CD4-positive, alpha-beta T cell treated with Interleukin-6 at 100 ng/mL for 8 hours (primary cell): Measurements from ENCODE around the gene COL11A2.
A peak's percentile ranks its signal among the peaks of the same experiment; 100 is the strongest.
"Not testable (repeated sequence)": the region's sequence is repeated elsewhere in the genome, so short reads cannot be mapped to it uniquely, and the experiment has no call there.

Experiments
- DNase-seq: peaks from one replicate; pipeline ENCODE4 v3.0.0-alpha.2; 2020; ENCODE audit warnings: mixed read lengths, low spot score

Gene COL11A2

DNA sequence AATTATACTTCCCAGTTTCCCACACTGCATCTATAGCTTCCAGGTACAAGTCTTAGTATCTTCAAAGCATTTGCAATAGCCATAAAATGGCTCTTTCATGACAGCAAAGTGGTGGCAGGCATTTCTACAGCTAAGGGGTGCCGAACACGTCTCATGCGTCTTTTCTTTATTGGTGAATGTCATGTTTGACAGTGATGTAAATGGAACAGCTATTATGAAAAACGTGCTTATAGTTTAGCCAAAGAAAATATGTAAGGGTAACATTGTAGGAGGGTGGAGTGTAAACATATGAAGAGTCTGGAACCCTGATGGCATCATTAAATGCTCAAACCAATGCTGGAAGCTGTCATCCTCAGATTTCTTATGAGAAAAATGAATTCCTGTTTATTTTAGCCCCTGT lies 37.9 kb downstream of the COL11A2 start:
- DNase-seq, result no peak

DNA sequence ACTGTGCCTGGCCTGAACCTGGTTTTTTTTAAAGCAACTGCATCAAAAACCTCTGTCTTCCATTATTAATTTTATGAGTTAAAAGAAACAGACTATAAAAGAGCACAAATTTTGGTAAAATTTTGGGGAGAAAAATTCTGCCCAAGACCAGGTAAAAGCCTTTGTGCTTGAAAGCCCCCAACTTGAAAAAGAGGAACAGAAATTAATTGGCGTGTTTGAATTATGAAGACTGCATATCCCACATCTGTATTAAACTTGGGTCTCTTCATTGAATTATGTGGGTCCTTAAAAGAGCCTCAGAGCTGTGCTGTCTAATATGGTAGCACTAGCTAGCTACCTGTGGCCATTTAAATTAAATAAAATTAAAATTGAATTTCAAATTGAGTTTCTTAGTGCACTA lies 41.2 kb downstream of the COL11A2 start:
- no peak for DNase-seq

DNA sequence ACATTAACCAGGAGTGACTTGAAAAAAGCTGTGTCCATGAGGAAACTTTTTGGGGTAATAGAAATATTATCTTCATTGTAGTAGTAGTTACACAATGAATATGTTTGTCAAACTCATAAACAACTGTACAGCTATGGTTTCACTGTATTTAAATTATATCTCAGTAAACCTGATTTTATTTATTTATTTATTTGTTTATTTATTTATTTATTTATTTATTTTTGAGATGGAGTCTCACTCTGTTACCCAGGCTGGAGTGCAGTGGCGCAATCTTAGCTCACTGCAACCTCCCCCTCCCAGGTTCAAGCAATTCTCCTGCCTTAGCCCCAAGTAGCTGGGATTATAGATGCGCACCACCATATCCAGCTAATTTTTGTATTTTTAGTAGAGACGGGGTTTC lies 41.7 kb downstream of the COL11A2 start:
- DNase-seq, result not testable (repeated sequence)

DNA sequence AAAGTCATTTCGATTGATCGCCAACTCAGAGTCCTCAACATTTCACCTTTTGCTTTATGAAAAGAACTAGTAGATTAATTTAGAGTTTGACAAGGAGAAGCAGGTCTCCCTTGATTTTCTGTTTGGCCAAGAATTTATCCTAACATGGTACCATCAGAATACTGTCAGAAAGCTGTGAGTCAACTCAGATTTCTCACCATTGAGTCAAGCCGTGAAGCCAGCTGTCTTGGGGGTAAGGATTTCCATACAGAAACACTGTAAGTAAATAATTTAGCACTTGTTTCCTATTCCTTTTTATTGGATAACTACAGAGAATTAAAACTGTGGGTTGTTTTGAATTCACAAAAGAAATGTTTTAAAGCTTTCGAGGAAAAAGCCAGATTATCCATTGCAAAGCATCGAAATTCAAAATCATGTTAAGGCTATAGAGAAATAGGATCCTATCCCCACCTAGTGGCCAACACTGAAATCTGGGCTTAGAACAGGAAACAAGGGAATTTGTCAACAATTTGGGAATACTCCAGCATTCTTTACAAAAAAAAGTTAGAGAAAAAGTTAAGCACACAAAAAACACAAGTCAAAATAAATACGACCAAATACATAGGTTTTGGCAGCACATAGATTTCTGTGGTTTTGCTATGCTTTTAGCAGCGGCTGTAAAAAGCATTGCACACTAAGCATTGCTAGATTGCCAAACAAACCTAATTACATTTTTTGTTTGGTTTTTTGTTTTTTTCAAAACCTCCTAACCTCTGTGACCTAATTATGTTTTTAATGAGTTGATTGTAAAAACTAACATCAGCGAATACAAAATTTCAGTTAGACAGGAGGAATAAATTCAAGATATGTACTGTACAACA lies 44.2 kb downstream of the COL11A2 start:
- no peak for DNase-seq

DNA sequence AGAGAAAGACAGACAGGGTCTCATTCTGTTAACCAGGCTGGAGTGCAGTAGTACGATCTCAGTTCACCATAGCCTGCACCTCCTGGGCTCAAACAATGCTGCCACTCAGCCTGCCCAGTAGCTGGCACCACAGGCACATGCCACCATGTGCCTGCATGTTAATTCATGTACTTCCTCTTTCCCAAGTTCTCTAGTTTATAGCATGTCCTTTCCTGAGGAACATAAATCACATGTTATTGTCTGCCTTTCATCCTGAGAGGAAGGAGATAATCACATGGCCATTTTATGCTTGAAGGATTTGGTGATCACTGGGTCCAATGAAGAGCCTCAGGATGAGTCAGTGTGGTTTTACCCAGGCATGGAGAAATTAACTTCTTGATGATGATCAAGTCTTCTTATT lies 47.9 kb downstream of the COL11A2 start:
- no peak for DNase-seq

DNA sequence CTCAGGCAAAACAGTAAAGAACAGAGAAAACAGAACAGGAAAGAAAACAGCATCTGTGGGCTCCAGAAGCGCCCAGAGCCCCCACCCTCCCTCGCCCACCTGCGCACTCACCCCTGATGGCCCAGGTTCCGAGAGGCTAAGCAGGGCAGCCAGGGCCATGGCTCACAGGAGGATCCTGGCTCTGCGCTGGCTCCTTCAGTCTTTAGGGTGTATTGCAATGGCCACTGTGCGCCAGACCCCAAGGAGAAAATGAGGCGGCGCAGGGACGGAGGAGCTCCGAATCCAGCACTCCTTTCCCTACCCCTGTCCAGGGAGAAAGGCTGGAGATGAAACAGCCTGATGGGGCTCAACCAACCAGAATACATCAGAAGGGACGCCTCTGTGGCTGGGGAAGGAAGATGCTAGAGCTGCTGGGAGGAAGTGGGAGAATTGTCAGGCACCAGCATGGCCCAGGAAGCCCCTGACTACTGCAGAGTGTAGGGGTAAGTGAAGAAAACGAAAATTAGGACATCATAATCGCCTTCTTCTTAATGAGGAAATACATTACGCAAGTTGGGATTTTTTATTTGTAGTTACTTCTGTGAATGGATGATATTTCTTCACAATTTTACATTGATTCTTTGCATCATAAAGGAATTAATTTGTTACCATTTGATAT lies 49.0 kb downstream of the COL11A2 start:
- DNase-seq, result no peak

DNA sequence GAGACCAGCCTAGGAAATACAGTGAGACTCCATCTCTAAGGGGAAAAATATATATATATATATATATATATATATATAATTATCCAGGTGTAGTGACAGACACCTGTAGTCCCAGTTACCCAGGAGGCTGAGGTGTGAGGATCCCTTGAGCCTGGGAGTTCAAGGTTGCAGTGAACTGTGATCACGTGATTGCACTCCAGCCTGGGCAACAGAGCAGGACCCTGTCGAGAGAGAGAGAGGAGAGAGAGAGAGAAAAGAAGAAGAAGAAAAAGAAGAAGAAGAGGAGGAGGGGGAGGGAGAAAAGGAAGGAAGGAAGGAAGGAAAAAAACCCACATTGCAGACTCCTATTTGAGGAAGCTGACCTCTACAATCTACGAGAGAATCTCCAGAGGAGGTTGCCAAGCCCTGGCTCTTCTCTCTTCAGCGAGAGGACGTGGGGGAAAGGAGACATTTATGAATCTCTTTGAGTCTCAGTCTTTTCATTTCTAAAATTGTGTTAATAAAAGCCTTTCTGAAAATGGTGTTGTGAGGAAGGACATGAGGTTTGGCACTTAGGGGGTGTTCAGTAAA lies 49.7 kb downstream of the COL11A2 start:
- no peak for DNase-seq

DNA sequence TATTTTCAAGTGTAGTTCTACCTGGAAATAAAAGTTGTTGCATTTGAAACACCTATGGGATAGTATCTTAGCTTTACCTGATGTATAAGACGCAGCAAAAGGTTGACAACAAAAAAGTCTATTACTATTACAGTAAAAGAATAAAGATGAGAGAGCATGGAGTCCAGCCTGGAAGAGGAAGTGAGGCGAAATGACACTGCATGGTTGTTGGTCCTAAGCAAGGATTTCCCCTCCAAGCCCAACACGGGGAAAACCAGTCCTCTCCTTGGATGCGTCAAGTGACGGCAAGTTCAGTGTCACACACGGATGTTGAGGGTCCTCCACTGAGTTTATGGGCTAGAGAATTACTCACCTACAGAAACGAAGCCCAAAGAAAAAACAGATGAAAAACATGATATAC lies 51.7 kb downstream of the COL11A2 start:
- no peak for DNase-seq

DNA sequence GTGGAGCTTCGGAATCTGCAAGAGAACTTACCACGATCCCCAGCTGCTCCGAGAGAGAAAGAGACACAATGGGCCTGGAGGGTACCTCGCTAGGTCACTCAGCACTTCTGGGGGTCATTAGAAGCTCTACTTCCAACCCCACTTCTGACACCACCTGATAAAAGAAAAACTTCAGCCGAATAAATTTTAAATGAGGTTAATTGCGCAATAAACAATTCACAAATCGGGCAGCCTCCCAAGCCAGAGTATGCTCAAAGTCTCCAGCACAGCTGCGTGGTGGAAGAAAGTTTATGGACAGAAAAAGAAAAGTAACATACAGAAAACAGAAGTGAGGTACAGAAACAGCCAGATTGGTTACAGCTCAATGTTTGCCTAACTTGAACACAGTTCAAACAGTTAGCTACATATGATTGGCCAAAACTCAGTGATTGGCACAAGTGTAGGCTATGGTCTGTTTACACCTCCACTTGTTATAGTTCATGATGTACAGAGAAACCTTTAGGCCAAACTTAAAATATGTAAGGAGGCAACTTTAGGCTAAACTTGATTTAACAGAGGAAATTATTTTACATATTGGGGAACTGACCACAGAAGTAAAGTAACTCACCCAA lies 52.6 kb downstream of the COL11A2 start:
- no peak for DNase-seq

DNA sequence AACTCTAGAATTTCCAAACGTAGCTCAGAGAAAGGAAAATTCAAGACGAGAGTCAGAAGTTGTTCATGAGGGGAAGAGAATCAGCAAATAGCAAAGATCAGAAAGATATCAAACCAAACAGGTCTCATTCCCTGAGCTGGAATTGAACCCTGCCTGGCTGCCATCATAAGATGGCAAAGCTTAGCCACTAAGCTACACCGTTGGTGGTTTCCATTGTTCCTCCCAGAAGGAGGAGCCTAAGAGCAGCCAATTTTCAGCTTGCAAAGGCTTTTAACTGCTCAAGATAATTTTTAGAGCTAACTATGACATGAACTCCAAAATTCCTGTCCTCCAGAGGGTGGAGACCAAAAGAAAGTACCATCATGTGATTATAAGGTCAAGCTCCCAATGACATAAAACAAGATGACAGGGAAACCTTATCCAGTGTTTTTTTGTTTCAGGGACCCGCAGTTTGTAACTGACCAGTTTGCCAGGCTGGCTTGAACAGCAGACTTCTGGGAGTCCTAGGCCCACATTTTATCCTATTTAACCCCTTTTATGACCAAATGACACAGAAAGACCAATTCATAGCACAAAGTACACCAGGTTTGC lies 55.9 kb downstream of the COL11A2 start:
- no peak for DNase-seq

DNA sequence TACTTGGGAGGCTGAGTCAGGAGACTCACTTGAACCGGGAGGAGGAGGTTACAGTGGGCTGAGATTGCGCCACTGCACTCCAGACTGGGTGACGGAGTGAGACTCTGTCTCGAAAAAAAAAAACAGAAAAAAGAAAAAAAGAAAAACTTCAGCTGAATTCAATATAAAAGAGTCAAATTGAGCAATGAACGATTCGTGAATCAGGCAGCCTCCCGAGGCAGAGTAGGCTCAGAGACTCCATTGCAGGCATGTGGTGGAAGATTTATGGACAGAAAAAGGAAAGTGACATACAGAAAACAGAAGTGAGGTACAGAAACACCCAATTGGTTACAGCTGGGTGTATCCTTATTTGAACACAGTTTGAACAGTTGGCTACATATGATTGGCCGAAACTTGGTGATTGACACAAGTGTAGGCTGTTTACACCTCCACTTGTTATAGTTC lies 60.2 kb downstream of the COL11A2 start:
- no peak for DNase-seq

DNA sequence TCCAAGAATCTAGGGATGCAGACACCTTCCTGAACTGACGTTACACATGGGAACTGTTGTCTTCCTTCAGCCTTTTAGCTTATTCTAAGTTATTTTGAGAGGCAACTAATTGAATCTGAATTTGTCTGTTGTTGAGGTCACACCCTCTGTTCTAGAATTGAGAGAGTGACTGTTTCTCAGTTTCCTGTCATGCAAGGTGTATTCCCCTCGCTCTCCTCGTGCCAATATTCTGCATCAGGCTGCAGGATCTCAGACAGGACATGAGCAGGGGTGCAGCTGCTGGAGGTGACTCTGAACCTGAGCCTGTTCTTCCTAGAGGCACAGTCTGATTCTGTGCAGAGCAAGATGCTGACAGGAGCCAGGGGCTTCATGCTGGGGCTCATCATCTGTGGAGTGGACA lies 63.9 kb downstream of the COL11A2 start:
- DNase-seq, result no peak

DNA sequence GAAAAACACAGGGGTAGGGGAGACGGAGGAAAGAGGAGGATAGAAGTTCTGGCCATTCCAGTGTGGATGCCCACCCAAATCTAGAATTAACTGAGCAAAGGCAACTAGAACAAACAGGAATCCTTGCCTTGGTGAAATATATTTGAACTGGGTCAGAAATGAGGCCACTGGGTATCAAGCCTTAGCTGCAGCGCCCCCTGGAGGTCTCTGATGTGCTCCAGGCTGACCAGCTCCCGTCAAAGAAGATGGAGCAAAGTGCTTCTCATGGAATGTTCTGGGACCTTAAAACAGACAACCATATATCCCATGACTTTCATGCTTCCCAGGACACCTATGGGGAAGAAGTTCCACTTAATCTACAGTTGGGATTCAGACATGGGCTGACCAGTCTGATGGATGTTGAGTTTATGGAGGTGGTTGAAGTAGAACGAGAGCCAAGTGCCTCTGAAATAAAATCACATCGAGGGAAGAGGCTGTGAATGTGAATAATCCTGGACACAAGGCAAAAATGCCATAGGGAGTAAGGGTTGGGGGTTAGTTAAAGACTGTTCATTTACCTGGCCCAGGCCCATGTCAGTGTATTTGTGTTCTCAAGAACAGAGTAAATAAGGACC lies 66.1 kb downstream of the COL11A2 start:
- DNase-seq, result peak; percentile 30

DNA sequence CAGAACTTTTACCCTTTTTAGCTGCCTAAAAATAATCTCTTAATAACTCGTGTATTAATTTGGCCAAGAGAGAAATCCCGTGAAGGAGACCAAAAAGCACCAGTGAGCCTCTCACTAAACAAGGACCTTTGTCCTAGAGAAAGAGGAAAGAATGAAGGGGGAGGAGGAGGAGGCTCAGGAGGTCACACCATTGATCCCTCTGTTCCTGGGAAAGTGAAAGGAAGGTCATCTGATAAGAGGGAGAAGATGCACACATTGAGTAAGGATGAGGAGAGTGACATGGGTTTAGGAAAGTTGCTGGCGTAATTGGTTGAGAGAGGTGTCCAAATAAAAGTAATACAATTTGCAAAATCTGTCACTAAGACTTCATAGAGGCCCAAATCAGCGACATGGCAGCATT lies 67.3 kb downstream of the COL11A2 start:
- no peak for DNase-seq

DNA sequence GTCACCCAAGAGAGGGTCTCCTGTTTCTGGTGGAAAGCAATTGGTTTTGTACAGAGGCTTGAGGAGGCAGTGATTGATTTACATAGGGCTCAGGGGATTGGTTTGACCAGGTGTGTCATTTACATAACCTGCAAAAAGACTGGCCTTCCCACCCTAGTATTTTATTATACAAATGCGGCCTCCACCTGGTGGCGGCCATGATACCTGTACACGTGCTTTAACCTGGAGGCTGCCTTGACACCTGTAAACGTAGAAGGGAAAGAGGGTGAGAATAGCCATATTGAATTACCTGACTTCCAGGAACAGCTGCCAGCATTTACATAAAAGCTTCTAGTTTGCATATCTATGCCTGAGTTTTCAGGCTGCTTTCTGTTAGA lies 67.8 kb downstream of the COL11A2 start:
- no peak for DNase-seq

DNA sequence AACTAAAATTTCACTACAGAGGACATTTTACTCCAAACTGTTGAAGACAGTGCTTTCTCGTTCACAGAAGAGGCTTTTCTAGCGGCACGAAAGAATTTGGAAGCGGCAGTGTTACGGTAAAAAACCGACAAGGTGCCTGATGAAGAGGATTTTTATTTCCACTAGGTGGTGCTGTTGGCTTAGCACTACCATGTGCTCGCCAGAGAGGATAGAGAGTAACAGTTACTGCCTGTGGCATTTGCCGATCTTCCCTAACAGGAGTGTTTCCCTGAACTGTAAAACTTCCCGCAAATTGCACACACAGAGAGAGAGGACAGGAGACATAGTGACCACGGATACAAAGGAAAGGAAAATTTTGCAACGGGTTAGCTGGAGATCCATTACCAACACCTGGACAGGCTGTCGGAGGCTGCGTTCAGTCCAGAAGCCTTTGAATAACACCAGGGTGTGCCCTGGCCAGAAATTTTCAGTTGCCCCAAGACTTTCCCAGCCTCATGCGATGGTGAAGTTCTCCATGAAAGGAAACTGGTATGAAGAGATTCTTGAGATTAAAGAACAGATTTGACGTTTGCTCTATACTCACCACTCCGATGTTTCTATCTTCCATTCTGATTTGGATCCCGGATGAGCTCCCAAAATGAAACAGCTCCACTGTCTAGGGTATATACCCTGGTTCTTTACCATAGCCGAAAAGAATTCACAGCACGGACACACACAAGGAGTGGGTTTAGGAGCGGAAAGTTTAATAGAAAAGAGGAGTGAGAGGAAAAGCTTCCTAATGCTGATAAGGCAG lies 68.3 kb downstream of the COL11A2 start:
- DNase-seq, result no peak

DNA sequence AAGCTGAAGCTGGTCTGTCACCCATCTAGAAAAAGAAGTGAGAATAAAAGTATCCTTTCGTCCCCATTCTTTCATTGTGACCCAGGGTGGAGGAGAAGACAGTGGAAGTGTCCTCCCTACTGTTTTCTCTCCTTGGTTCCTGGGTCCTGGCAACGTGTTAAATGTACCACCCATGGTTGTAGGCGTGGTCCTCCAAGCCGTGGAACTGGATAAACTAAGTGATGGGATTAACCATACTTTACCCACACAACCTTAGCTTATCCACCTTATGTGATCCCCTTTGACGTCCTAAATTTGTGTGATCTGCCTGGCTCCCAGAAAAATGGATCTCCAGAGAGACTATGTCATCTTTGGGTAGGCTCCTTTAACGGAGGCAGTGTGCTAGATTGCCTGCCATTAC lies 69.1 kb downstream of the COL11A2 start:
- no peak for DNase-seq

DNA sequence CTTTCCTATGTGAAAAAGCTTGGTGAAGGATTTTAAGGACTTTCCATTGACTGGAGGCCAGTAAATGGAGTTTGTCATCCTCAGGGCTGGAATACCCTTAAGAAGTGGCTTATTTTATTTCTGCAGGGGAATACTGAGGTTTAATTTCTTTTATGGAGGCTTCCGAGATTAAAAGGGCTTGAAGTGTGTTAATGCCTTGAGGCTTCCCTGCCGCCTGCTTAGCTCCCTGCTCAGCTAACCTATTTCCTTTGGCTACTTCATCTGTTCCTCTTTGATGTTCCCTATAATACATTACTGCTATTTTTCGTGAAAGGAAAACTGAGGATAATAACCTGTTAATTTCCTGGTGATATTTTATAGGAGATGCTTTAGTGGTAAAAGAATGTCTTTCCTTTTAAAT lies 72.3 kb downstream of the COL11A2 start:
- DNase-seq, result no peak

DNA sequence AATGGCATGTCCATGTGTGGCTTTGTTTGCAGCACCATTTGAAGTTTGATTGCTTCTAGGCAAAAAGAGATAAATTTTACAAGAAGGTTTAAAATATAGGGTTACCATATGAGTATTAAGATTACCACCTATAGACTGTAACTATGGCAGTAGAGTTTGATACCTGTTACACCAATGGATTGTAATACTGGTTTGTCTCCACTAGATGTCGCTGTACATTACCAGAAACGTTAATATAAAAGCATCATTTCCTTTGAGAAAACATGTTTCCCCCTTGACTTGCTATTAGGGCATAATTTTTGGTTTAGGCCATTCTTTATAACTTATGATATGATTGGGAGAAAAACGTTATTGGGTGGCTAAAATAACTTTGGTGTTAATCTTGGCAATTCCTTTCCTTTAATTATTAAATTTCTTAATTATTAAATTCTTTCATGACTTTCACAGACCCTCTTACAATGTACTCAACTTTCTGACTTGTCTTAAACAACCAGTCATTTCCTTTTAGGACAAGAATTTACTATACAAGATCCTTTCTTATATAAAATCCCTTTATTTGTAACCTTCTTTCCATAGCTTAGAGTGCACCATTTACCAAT lies 73.6 kb downstream of the COL11A2 start:
- peak; percentile 64 for DNase-seq

DNA sequence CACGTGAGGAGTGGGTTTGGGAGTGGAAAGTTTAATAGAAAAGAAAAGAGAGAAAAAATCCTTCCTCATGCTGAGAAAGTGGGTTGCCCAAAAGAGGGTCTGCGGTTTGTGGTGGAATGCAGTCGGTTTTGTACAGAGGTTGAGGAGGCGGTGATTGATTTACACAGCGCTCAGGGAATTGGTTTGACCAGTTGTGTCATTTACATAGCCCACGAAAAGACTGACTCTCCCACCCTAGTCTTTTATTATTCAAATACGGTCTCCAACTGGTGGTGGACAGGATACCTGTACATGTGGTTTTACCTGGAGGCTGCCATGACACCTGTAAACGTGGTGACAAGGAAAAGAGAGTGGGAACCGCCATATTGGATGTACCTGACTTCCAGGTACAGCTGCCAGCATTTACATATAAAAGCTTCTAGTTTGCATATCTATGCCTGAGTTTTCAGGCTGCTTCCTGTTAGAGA lies 74.4 kb downstream of the COL11A2 start:
- no peak for DNase-seq
